GM21381 (cell line): ENCODE results near the gene RRP8.

ENCODE experiments used
- ATAC-seq: cut with Tn5 transposase; IDR thresholded peaks from one replicate; pipeline ENCODE4 v1.9.1; 2021; ENCODE audit warnings: mild to moderate bottlenecking, moderate library complexity; ENCODE audit not compliant: unreplicated experiment

The RRP8 gene

DNA sequence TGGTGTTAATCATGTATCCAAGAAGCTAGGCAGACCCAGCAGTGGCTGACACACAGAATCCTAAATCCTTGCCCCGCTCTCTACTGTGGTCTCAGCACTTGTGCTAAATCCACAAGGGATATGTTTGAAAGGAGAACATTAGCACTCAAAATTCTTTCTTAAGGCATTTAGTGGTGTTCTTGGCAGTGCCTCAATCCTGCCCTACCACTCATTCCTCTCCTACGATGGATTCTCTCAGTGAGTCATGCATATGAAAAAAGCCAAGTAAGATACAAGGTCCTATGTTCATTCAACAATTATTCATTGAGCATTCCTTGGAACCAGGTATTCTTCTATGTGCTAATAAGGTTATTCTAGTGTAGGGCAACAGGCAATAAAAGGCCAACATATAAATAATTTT, 31.2 kb downstream of the RRP8 start:
- ATAC-seq = no peak

DNA sequence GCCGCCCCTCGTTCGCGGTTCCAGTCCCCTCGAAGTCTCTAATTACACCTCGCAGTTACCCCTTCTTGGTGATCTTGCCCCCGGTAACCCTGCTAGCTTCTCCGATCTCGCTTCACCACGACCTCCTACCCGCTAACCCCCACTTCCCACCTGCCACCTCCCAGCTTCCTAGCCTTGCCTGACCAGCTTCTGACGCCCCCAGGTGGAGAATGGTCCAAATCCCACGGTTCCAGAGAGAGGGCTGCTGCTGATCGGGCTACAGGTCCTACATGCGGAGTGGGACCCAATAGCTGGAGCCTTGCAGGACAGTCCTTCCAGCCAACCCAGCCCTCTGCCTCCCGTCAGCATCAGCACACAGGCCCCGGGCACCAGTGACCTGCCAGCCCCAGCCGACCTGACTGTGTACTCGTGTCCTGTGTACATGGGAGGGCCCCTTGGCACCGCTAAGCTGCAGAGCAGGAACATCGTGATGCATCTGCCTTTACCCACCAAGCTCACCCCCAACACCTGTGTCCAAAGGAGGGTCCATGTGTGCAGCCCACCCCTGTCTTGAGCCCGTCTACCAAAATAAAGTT, 31.9 kb downstream of the RRP8 start:
- ATAC-seq = no peak

DNA sequence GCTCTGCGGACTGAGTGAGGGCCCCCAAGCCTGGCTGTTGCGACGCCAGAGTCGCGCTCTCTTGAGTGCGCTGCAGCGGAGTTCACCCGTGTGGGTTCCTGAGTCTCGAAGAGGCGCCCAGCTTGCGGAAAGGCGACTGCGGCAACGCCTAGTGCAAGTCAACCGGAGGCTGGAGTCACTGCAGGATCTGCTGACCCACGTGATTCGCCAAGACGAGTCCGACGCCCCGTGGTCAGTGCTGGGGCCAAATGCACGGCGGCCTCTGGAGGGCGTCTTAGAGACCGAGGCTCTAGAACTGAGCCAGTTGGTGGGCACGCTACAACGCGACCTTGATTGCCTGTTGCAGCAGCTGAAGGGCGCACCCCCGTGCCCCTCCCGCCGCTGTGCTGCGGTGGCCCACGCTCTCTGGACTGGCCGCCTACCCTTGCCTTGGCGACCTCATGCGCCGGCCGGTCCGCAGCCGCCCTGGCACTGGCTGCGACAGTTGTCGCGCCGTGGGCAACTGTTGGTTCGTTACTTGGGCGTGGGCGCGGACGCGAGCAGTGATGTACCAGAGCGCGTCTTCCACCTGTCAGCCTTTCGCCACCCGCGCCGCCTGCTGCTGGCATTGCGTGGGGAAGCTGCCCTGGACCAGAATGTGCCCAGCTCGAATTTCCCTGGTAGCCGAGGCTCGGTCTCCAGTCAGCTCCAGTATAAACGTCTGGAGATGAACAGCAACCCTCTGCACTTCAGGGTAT, 32.6 kb downstream of the RRP8 start:
- ATAC-seq = no peak

DNA sequence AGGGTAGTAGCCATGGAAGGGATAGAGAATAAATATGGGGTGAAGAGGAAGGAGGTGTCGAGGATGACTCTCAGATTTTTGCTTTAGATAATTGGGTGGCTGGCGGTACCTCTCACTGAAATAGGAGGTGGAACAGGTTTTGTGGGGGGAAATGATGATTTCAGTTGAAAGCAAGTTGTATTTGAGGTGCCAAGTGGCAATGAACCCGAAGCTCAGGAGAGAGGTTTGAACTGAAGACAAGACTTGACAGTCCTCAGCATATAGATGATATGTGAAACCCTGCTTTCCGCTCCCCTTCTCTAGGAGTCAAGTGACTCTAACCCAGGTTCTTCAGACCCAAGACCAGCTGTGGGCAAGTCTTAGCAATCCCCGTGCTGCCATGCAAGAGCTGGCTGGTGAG, 33.7 kb downstream of the RRP8 start:
- no peak for ATAC-seq

DNA sequence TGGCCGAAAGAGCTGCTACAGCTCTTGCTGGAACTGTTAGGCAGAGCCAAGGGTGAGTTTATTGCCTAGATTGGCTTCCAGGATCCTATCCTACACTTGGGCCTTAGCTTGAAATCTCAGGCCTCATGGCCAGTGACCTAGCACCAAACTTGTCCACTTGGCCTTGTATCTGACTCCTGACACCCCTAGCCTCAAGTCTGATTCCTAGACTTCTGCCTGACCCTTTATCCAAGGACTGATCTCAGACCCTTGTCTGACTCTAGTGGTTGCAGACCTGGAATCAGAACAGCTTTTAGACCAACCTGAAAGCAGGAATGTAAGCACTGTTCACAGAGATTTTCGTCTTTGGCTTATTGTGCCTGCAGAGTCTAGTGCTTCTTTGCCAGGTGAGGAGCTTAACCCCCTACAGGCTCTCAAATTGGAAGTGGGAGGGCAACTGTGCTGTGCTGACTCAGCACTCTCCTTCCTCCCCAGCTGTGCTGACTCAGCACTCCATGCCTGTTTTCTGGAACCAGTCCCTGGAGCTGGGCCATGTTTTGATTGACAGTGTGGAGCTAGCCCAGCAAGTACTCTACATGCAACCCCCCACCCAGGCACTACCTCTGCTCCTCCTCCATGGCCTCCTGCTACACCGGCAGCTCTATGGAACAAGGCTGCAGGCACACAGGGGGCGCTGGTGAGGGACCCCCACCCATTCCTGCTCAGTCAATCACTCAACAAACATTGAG, 35.1 kb downstream of the RRP8 start:
- no peak for ATAC-seq

DNA sequence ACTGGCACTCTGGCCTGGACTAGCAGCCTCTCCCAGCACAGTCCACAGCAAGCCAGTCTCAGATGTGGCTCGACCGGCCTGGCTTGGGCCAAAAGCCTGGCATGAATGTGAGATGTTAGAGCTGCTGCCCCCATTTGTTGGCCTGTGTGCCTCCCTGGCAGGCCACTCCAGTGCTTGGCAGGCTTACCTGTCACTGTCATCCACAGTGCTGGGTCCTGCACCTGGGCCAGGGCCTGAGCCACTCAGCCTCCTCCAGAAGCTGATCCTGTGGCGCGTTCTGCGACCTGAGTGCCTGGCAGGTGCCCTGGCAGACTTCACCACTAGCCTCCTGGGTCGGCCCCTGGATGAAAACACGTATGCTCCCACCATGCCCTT, 36.1 kb downstream of the RRP8 start:
- no peak for ATAC-seq

DNA sequence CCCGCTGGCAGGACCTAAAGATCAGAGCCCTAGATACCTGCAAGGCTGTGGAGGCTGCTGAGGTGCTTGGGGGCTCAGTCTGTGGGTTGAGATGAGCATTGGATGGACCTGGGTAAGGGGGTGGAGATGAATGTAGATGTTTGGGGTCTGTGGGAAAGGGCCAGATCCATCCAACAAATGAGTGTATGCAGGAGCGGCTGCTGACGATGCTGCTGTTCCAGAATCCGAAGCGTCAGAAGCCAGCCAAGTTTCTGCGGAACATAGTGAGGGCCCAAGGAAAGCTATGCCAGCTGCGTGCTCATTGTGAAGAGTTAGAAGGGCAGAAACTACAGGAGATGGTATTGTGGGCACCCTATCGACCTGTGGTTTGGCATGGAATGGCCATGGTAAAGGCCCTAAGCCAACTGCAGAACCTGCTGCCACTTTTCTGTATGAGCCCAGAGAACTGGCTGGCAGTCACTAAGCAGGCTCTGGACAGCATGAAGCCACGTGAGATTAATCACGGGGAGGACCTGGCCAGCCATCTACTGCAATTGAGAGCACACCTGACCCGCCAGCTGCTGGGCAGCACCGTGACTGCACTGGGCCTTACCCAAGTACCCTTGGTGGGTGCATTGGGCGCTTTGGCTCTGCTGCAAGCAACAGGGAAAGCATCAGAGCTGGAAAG, 36.6 kb downstream of the RRP8 start:
- ATAC-seq = no peak

DNA sequence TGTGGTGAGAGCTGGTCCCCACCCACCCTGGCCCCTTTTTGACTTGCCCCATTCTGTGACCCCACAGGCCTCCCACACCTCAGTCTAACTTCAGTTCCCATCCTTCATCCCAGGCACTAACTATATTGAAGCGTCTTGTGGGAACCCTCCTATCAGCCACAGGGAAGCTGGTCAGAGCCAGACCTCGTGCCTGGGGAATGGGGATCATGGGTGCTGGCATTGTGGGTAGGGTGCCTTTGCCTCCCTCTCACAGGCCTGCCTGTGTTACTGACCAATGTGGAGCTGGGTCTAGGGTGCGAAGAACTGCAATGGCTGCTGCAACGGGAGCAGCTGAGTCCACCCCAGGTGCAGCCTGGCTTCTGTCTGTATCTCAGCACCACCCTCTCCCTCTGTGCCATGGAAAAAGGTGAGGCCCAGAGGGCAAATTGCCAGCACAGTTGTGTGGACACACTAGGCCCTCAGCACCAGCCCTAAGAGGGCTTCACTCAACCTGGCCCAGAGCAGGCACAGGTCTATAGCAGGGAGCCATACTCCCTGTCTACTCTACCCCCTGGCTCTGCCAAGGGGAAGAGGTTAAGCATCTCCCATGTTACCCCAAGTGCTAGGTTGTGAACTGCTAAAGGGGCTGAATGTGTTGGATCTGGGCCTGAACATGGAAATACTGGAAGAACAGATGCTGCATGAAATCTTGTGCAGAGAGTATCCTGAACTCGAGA, 37.3 kb downstream of the RRP8 start:
- no peak for ATAC-seq

DNA sequence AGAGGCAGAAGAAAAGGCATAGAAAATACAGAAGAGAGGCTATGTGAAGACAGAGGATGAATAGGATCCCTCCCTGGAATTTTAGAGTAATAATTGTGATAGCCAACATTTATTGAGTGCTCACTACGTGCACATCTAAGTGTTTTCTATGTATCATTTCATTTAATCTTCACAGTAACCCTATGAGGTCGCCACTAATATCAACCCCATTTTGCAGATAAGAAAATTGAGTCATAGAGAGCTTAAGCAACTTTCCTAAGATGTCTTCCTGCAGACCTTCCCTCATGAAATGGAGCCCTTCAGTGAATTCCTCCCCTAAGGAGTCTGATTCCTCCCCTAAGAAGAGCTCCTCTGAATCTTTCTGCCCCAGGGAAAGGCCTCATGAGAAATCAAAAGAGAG, 38.1 kb downstream of the RRP8 start:
- no peak for ATAC-seq

DNA sequence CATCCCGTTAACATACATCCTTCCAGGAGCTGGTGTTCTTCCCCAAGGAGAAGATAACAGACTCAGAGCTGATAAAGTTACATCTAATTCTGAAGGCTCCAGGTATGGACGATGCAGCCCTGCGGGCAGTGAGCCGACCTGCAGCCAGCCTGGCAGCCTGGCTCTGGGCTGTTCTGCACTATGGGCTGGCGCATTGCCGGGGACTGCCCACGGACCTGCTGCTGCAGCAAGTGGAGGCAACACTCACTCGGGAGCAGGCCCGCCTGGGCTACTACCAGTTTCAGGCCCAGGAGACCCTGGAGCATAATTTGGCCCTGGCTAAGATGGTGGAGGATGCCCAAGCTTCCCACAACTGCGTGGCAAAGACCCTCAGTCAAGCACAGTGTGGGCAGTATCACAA, 39.7 kb downstream of the RRP8 start:
- no peak for ATAC-seq

DNA sequence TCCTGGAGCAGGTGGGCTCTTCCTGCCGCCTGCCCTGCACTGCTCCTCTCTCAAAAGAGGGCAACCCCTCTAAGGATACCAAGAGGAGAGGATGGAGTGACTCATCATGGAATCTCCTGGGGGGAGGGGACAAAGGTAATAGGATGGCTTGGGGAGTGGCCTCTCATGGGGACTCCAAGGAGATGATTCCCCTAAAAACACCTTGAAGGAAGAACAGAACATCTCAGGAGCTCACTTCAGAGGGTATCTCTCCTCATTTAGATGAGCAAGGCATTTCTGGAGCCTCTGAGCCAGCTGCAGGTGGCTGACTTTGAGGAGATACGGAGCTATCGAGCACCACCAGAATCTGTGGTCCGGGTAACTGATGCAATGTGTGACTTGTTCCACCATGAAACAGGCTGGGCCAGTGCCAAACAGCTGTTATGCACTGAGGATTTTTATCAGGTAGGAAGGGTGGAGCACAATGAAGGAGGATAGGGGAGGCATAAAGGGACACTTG, 40.2 kb downstream of the RRP8 start:
- no peak for ATAC-seq

DNA sequence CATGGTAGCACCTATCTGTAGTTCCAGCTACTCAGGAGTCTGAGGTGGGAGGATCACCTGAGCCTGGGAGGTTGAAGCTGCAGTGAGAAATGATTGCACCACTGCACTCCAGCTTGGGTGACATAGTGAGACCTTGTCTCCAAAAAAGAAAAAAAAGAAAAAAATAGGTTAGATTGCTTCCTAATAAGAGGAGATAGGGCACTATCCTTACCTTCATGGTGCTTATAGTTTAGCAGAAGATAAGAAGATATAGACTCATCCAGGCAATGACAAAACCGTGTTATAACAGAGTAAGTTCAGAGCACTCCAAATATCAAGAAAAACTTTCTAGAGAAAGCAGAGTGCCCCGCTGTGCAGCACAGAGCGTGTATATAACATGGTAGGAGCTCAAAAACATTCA, 42.1 kb downstream of the RRP8 start:
- no peak for ATAC-seq

DNA sequence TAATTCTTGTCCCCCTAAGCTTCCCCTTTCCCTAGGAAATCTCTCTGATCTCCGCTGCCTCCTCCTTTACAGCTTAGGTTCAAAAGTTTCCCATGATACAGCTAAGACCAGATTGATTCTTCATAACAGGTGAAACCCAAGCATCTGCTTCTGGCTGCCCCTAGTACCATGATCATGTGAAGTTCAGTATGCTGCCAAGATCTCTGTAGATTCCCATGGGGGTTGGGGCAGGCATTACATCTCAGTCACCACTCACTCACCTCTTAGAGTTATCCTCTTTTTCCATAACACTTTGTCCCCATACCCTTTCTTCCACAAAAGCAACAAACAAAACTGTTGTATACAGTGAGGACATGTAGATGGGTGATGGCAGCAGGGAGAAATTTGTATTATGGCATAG, 44.0 kb downstream of the RRP8 start:
- no peak for ATAC-seq

DNA sequence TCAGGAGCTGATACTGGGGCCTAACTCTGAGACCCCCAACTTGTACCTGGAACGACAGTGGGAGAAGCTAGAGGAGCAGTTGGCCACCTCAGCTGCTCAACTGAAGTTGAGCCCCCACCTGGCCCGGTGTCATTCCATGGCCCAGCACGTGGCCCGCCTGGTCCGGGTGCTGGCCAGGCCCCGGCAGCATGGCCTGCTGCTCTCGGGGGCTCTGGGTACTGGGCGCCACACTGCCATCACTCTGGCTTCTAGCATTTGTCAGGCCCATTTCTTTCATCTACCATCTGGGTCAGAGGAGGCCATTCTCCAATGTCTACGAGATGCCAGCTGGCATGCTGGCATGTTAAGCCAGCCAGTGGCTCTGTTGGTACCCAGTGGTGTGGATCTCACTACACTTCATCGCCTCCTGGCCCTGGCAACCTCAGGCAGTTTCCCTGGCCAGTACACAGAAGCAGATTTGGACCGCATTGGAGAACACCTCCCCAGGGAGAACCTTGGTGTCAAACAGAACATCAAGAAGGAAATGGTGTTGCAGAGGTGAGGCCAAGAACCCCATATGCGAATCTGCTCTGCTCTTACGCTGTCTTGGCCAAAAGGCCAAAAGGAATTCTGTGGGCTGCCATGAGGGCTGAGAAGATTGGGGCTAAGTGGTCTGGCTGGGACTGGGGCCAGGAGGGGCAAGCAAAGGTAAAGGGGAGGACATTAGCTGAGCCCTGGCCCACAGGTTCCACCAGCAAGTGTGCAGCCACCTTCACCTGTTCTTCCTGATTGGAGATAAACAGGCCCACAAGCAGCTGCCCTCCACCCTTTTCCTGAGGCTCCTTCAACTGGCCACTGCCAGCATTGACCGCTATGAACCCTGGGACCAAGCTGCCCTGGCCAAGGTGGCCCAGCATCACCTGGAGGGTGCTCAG, 45.4 kb downstream of the RRP8 start:
- ATAC-seq = no peak

DNA sequence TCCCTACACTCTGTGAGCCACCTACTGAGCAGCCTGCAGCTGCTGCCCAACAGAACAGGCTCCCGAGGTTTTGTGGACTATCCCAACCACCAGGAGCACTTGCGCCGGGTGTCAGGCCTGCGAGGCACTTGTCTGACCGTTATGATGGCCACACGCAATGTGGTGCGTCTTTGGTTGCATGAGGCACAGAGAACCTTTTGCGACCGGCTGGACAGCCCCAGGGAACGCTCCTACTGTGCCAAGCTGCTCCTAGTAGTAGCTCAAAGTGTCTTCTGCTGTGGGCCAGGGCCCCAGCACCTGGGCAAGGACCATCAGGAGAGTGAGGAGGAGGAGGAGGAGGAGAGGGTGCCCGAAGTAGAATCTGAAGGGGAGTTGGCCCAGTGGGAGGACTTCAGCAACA, 46.4 kb downstream of the RRP8 start:
- no peak for ATAC-seq

DNA sequence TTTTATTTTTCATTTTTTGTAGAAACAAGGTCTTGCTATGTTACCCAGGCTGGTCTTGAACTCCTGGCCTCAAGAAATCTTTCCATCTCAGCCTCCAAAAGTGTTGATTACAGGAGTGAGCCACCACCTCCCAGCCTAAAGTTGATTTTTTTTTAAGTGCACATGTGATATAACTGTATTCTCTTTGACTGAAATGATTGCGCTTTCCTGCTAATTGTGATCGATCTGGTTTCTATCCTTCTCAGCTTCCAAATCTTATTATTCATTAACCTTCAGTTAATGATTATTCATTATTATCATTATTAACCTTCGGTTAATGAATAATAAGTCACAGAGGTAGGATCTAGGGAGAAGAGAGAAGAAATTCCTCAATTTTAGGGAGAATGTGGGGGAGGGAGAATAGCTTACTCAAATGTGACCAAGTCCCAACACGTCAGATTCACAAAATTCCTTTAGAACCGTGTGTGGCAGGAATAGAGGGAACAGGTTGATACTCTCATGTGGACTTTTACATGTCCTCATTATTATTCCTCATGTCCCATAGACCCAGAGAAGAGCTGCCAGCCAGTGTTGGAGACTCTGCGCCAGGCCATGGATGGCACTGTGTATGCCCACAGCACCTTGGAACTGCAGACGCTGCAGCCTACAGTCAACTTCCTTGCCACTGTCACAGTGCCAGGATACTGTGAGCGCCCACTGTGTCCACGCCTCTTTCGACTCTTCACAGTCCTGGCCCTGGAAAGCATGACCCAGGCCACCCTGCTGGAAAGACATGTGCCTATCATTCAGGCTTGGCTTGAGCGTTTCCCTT, 47.1 kb downstream of the RRP8 start:
- ATAC-seq = no peak

DNA sequence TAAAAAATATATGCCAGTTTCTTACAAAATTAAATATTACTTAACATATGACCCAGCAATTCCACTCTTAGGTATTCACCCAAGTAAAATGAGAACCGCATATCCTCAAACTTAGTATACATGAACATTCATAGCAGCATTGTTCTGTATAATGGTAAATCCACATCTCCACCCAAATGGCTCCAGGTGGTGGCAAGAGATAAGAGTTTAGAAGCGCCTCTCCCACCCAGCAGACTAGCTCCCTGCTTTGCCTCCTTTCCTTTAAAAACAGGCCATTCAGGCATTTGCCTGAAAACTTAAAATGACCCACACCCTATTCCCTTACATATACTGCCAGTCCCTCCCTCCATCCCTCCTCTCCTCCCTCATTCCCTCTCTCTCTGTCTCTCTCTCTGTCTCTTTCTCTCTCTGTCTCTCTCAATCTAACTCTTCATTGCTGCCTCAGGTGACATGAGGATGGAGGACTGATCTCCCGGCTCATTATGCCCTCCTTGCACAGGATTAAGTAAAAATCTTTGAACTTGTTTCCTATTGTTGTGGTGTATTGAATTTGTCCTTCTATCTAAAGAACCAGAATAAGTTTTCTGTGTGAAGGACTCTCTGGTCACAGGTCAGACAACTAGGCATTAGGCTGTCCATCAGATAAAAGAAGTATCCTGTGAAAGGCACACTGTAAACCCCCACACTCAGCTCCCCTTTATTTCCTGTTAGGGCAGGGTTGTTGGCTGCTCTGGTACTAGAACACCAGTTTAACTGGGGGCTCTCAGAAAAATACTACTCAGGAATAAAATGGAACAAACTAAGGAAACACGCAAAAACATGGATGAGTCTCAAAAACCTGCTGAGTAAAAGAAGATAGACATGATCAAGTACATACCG, 48.3 kb downstream of the RRP8 start:
- no peak for ATAC-seq

DNA sequence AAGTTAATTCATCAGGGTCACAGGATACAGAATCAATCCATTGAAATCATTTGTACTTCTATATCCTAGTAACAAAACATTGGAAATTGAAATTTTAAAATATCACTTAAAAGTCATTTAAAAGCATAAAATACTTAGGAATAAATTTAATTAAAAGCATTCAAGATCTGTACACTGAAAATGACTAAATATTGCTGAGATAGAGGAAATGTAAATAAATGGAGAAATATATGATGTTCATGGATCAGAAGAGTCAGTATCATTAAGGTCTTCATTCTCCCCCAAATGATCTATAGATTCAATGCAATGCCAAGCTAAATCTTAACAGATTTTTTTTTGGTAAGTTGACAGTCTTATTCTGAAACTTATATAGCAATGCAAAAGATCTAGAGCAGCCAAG, 49.8 kb downstream of the RRP8 start:
- no peak for ATAC-seq
